ENCODE results near the gene SLC12A9.

- TF ChIP-seq CTCF (IDR thresholded peaks at IDR 0.05 in 2 of 3, conservative IDR thresholded peaks at IDR 0.05 in 1 of 3; ENCODE audit: borderline replicate concordance in 1 of 3, insufficient read depth in 1 of 3, low read depth in 2 of 3, low read length in 2 of 3) (no peak), EZH2 (IDR thresholded peaks at IDR 0.05) (no peak), EZH2phosphoT487 (IDR thresholded peaks at IDR 0.05; ENCODE audit: borderline replicate concordance) (no peak), POLR2AphosphoS5 (IDR thresholded peaks at IDR 0.05; ENCODE audit: low read depth, low read length) (no peak), POLR2A (IDR thresholded peaks at IDR 0.05; ENCODE audit: borderline replicate concordance, extremely low read depth, insufficient read depth, insufficient read length) (no peak), REST (IDR thresholded peaks at IDR 0.05; ENCODE audit: low read depth) (no peak), MAX (IDR thresholded peaks at IDR 0.05) (no peak), SP1 (IDR thresholded peaks at IDR 0.05; ENCODE audit: low read depth) (no peak), ATF3 (IDR thresholded peaks at IDR 0.05) (no peak), TCF7L2 (IDR thresholded peaks at IDR 0.05; ENCODE audit: borderline replicate concordance, extremely low read depth, insufficient read depth, insufficient read length) (no peak), YY1 (IDR thresholded peaks at IDR 0.05; ENCODE audit: extremely low read depth, insufficient replicate concordance, low read depth, low read length) (no peak)
Measured at GRCh38 chr7:100855515-100855914, 3.0 kb downstream of the SLC12A9 start.
